Lower leg skin (tissue), 4 donors: ENCODE results near the gene SLC5A11. TPM values are rescaled to one million over a fixed set of nuclear protein-coding genes. Genes with fewer than 3 reads are reported as not detected.

Experiments used
- DNase-seq, 2 donors: peaks; one replicate each; pipeline ENCODE4 v3.0.0-alpha.2; 2019; ENCODE audit warnings: low spot score in 2 of 2
- H3K4me3 ChIP-seq: fragments of 200-600 bp; sonication (generic); 2 replicates; pipeline ENCODE4 v1.5.1; 2017; ENCODE audit warnings: mild to moderate bottlenecking, low read depth; ENCODE audit not compliant: poor library complexity, severe bottlenecking
- CTCF ChIP-seq, 3 donors: fragments of 450-650 bp; IDR thresholded peaks; one replicate each; pipeline ENCODE4 v1.5.1; 2016; ENCODE audit warnings: antibody characterized with exemption in 3 of 3, mild to moderate bottlenecking in 3 of 3, moderate library complexity in 2 of 3
- POLR2A ChIP-seq, 2 donors: fragments of 450-650 bp; IDR thresholded peaks; one replicate each; pipeline ENCODE4 v1.6.1; 2016 to 2017; ENCODE audit warnings: antibody characterized with exemption in 2 of 2, mild to moderate bottlenecking in 1 of 2, moderate library complexity in 1 of 2
- WGBS, 2 donors: methylation state at CpG; one replicate each; pipeline ENCODE4 v1.1.5; 2018; 5-methylcytosine and 5-hydroxymethylcytosine counted together
- intact Hi-C: fragments of 100-400 bp; cut with DNase I; formaldehyde crosslinking; loops from one replicate; pipeline ENCODE4 v1.15.0; 2023; ENCODE audit warnings: low total_unique reads
- total RNA-seq, 4 donors: library from RNA; depleted of rRNA; stranded (reverse); fragments of >200 nt; gene quantifications; one replicate each; pipeline ENCODE4 v1.1.0, GENCODE V29; 2016

Gene SLC5A11
- total RNA-seq, 4 donors from 2014 or later, result not detected

- WGBS, 2 donors, result 94 to 95% methylated on average over 5 of the region's 5 CpGs
- peak in 1 of 2 donors; percentile 23 for DNase-seq
- intact Hi-C loops, result no loop called here
- no peak overlapping the region for H3K4me3 ChIP-seq
- TF ChIP-seq CTCF (IDR thresholded peaks at IDR 0.05) (no peak), POLR2A (IDR thresholded peaks at IDR 0.05) (no peak)
Measured at GRCh38 chr16:24953721-24954120, 108.0 kb downstream of the SLC5A11 start.

- no peak for DNase-seq
- 93 to 95% methylated on average over 4 of the region's 4 CpGs for WGBS, 2 donors
- intact Hi-C loops, result no loop called here
- H3K4me3 ChIP-seq, result no peak overlapping the region
- TF ChIP-seq CTCF (IDR thresholded peaks at IDR 0.05) (no peak), POLR2A (IDR thresholded peaks at IDR 0.05) (no peak)
Measured at GRCh38 chr16:24954137-24954536, 108.4 kb downstream of the SLC5A11 start.

- 77 to 79% methylated on average over 11 of the region's 11 CpGs for WGBS, 2 donors
- no peak for TF ChIP-seq POLR2A (IDR thresholded peaks at IDR 0.05)
- no peak for TF ChIP-seq CTCF (IDR thresholded peaks at IDR 0.05)
- H3K4me3 ChIP-seq, result no peak overlapping the region
- peak in 1 of 2 donors; percentile 43 for DNase-seq
- intact Hi-C loops, result no loop called here
Measured at GRCh38 chr16:24955975-24956731, 110.4 kb downstream of the SLC5A11 start.

GRCh38 chr16:24957887-24958286, 112.1 kb downstream of the SLC5A11 start:
- 67 to 75% methylated on average over 6 of the region's 6 CpGs for WGBS, 2 donors

More at GRCh38 chr16:24957887-24958286, 112.1 kb downstream of the SLC5A11 start:
- intact Hi-C loops, result no loop called here
- no peak overlapping the region for H3K4me3 ChIP-seq
- DNase-seq, result peak in 1 of 2 donors; percentile 56
- TF ChIP-seq CTCF (IDR thresholded peaks at IDR 0.05), result no peak
- no peak for TF ChIP-seq POLR2A (IDR thresholded peaks at IDR 0.05)

Other genes with a start within 250 kb of the SLC5A11 start
- gene TNRC6A, start 116.3 kb upstream of the SLC5A11 start, total RNA-seq, result 10 to 100 TPM; 25.9 to 55.6 (median 30.1) TPM
- gene ARHGAP17, start 169.4 kb downstream of the SLC5A11 start, total RNA-seq, result 10 to 100 TPM; 28.0 to 49.2 (median 31.2) TPM